GM12801 (cell line): ENCODE results near the gene DIP2B.

Experiments used
- TF ChIP-seq, protein P1 (sequence below): IDR thresholded peaks from one replicate; pipeline ENCODE4 v1.5.1; 2011; ENCODE audit warnings: control low read depth; ENCODE audit not compliant: insufficient read length; ENCODE audit errors: extremely low read depth

Gene DIP2B

DNA sequence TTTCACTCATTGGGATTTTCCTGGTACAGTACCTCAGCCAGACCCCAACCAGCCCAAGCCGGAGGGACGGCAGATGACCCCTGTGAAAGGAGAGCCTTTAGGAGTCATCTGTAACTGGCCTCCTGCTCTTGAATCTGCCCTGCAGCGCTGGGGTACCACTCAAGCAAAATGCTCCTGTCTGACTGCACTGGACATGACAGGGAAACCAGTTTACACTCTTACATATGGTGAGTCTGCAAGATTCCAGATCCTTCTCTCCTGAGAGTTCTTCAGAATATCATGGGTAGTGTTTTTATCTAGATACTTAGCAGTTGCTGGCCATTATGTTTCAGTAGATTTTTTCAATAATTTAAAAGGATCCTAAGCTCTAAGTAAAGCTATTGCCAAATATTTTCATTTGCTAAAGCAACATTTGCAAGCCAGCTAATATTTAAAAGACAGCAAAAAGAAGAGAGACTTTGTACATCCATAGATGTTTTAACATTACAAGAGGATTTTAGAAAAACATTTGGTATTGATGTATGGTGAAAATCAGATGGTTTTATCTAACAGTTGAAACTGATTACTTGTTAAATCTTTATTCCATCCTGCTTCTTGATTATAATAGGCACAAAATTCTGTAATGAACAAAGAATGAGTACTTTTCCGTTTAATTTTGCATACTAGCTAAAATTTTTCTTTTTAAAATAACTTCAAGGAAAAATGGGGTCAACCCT lies 174.0 kb downstream of the DIP2B start:
- TF ChIP-seq, protein P1, sequence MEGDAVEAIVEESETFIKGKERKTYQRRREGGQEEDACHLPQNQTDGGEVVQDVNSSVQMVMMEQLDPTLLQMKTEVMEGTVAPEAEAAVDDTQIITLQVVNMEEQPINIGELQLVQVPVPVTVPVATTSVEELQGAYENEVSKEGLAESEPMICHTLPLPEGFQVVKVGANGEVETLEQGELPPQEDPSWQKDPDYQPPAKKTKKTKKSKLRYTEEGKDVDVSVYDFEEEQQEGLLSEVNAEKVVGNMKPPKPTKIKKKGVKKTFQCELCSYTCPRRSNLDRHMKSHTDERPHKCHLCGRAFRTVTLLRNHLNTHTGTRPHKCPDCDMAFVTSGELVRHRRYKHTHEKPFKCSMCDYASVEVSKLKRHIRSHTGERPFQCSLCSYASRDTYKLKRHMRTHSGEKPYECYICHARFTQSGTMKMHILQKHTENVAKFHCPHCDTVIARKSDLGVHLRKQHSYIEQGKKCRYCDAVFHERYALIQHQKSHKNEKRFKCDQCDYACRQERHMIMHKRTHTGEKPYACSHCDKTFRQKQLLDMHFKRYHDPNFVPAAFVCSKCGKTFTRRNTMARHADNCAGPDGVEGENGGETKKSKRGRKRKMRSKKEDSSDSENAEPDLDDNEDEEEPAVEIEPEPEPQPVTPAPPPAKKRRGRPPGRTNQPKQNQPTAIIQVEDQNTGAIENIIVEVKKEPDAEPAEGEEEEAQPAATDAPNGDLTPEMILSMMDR = no peak

DNA sequence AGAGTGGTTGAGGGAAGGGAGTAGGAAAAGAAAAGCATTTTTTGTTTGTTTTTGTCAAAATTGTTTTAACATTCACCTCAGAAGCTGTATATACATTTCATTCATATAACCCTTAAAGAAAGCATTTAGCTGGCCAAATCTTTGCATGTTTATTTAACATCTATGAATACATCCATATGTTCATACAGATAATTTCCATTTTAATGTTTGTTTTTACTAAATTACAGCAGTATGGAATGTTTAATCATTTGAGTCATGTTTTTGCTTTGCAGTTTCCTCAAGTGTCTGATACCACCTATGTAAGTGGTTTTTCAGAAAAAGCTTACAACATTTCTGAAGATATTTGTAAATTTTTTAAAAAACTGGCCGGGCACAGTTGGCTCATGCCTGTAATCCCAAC lies 174.8 kb downstream of the DIP2B start:
- TF ChIP-seq, protein P1 = no peak

DNA sequence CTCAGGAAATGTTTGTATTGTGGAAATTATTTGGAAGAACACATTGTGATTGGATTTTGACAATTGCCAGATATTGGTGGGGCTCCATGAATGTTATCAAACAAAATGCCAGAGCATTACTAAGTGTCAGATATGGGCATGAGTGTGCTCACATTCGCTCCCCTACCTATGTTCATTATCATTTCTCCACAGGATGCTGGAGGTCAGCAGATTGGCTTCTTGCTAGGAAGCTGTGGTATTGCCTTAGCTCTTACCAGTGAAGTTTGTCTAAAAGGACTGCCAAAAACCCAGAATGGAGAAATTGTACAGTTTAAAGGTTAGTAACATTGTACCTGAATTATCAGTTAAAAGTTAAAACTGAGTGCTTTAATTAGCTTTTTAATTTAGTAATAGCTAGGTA lies 180.9 kb downstream of the DIP2B start:
- TF ChIP-seq, protein P1 = no peak

DNA sequence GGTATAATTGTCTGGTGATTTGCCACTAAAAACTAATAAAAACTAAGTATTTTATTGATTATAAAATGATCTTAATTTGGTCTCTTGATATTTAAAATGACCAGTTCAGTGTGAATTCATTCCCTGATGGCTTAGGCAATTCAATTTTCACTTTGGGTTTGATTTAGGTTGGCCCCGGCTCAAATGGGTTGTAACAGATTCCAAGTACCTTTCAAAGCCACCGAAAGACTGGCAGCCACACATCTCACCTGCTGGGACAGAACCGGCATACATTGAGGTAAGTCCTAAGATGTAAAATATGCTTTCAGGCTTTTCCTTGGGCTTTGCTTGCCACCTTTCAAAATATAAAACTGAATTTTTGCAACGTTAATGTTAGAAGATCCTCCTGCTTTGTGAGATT lies 181.6 kb downstream of the DIP2B start:
- TF ChIP-seq, protein P1 = no peak

DNA sequence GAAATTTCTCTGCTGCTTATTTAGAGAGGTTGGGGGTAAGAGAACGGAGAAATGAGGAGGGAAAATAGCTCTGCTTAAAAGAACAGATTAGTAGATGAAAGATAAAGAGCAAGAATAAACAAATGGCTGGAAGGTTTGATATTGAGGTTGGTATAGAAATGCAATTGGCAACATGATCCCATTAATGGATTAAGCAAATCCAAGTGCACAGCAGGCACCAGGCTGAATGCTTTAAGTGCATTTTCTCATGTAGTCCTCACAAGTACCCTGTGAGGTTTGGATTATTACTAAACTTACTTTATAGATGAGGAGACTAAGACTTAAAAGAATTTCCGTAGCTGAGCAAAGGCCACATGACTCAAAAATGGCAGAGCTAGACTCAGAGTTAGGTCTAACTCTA lies 182.2 kb downstream of the DIP2B start:
- TF ChIP-seq, protein P1 = no peak

DNA sequence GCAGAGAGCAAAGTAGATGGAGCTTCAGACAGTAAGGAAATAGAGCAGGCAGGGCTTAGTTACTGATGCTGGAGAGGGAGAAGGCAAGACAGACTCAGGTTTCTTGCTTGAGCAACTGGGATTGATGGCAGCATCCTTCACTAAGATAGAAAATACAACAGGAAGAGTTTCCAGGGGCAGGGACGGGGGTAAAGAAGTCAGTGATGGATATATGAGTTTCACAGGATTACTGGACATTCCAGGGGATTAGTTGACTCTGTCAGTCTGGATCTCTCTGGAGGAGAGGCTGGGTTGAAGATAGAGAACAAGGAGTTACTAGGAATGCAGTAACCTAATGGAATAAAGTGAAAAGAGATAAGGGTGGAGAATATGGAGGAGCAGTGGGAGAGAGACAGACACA lies 184.7 kb downstream of the DIP2B start:
- TF ChIP-seq, protein P1 = no peak

DNA sequence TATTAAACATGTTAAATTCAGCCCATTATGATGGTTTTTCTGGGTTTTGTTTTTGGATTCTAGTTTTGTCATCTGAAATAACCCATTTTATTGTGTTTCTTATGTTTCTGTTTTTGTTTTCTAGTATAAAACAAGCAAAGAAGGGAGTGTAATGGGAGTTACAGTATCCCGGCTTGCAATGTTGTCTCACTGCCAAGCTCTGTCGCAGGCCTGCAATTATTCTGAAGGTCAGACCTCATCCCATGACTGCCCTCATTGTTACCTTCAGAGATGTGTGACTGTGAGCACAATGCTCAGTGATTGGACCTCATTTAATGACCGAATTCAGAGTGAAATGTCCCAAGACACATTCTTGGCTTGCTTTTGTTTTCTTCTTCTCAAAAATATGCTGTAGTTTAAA lies 186.1 kb downstream of the DIP2B start:
- TF ChIP-seq, protein P1 = no peak
